ENCODE measurements around the gene MYMX. TPM values are rescaled to one million over a fixed set of nuclear protein-coding genes. Genes with fewer than 3 reads are reported as not detected.
A peak's percentile ranks its signal among the peaks of the same experiment; 100 is the strongest.

MYMX gene
- total RNA-seq, 1 experiment from 2014 or later = not detected

DNA sequence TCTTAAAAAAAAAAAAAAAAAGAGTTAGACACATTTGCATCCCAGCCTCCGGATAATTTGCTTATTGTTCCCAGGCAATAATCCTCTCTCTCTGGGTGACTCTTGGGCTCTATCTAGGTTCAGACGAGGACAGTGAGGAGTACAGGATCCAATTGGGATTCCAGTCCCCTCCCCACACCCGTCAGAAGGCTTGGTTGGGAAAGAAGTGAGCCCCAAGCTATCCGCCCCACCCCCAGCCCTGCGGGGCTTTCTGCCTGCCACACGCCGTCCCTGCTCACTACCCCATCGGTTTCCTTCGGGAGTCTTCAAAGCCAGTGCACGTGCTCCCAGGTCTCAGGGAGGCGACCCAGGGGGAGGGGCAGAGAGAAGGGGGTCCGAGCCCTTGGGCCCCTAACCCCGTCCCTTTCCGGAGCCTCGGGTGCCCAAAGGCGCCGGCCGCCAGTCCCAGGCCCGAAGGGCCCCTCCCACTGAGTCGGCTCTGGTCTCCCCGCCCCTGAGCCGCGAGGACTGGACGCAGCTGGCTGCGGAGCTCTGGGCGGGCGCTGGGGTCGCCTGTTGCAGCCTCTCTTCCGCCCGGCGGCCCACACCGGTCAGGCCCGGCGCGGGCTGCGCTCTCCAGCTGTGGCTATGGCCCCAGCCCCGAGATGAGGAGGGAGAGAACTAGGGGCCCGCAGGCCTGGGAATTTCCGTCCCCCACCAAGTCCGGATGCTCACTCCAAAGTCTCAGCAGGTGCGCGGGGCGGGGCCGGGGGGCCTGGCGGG lies 2.5 kb downstream of the MYMX start:
- ATAC-seq (peak; percentile 58), DNase-seq (peak; percentile 72)
- POLR2A ChIA-PET (ENCODE audit: unreplicated experiment) = no interaction called here
- Histone ChIP-seq H4K20me1 (ENCODE audit: low read length) (no peaks in the 10 kb centered on the region), H3K79me2 (ENCODE audit: low read length) (peaks cover 5% of the 10 kb centered on the region), H3K4me1 (ENCODE audit: insufficient read depth, low read length) (peaks cover 21% of the 10 kb centered on the region), H2AFZ (ENCODE audit: low read length) (peak overlapping the region; percentile 98), H3K27ac (ENCODE audit: low read length) (no peak overlapping the region), H3K9ac (ENCODE audit: low read length) (peak overlapping the region; percentile 52; the same call in 1 of the 2 replicates), H3K4me2 (ENCODE audit: low read length) (peak overlapping the region; percentile 85), H3K27me3 (ENCODE audit: low read length) (no peaks in the 10 kb centered on the region), H3K4me3 (ENCODE audit: low read length) (peak overlapping the region; percentile 70), H3K9me2 (replicated peaks; ENCODE audit: low read length) (no peaks in the 10 kb centered on the region), H3F3A (ENCODE audit: low read length, unreplicated experiment) (peaks cover 4% of the 10 kb centered on the region), H3K36me3 (ENCODE audit: low read depth, low read length) (no peaks in the 10 kb centered on the region), H3K9me3 (ENCODE audit: low read length) (no peaks in the 10 kb centered on the region)
- TF ChIP-seq, protein P1, sequence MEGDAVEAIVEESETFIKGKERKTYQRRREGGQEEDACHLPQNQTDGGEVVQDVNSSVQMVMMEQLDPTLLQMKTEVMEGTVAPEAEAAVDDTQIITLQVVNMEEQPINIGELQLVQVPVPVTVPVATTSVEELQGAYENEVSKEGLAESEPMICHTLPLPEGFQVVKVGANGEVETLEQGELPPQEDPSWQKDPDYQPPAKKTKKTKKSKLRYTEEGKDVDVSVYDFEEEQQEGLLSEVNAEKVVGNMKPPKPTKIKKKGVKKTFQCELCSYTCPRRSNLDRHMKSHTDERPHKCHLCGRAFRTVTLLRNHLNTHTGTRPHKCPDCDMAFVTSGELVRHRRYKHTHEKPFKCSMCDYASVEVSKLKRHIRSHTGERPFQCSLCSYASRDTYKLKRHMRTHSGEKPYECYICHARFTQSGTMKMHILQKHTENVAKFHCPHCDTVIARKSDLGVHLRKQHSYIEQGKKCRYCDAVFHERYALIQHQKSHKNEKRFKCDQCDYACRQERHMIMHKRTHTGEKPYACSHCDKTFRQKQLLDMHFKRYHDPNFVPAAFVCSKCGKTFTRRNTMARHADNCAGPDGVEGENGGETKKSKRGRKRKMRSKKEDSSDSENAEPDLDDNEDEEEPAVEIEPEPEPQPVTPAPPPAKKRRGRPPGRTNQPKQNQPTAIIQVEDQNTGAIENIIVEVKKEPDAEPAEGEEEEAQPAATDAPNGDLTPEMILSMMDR (conservative IDR thresholded peaks at IDR 0.05; ENCODE audit: low read depth, low read length) = no peak
- TF ChIP-seq EZH2 (IDR thresholded peaks at IDR 0.05; ENCODE audit: low read length, unreplicated experiment) (no peak), EZH2phosphoT487 (IDR thresholded peaks at IDR 0.05; ENCODE audit: borderline replicate concordance, low read length) (no peak)
- intact Hi-C loops (cut with micrococcal nuclease) = no loop called here
- TSS peak; percentile 60 for BruUV-seq (replicated peaks)
- CTCF ChIA-PET = no interaction called here

DNA sequence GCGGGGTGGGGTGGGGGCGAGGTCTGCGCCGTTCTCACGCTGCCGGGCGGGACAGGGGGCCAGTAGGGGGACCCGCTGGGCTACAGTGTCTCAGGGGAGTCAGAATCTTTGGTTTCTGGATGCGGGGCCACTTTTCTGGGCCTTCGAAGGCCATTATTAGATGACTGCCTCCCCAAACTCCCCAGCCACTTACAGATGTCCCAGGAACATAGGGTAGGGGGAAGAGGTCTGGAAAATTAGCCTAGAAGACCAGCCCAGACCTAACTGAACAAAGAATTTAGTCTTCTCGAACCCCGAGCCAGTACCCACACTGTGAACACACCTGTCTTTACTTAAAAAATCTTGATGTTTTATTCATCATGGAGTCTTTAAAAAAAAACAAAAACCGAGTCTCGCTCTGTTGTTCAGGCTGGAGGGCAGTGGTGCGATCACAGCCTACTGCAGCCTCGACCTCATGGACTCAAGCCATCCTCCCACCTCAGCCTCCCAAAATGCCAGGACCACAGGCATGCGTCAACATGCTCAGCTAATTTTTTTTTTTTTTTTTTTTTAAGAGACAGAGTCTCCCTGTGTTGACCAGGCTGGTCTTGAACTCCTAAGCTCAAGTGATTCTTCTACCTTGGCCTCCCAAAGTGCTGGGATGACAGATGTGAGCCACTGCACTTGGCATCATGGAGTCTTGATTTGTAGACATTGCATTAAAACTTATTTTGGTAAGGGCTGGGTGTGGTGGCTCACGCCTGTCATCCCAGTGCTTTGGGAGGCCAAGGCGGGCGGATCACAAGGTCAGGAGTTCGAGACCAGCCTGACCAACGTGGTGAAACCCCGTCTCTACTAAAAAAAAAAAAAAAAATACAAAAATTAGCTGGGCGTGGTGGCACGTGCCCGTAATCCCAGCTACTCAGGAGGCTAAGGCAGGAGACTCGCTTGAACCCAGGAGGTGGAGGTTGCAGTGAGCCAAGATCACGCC lies 3.4 kb downstream of the MYMX start:
- H3K9me3 ChIP-seq (ENCODE audit: low read length) = no peaks in the 10 kb centered on the region
- POLR2A ChIA-PET (ENCODE audit: unreplicated experiment) = no interaction called here
- DNase-seq (no peak), ATAC-seq (no peak)
- H3K4me2 ChIP-seq (ENCODE audit: low read length) = peak overlapping the region; percentile 85
- H3K27me3 ChIP-seq (ENCODE audit: low read length) = no peaks in the 10 kb centered on the region
- peak overlapping the region; percentile 70 for H3K4me3 ChIP-seq (ENCODE audit: low read length)
- peaks cover 5% of the 10 kb centered on the region; the same call in 1 of the 2 replicates for H4K20me1 ChIP-seq (ENCODE audit: low read length)
- H2AFZ ChIP-seq (ENCODE audit: low read length) = peak overlapping the region; percentile 46; the same call in 1 of the 2 replicates
- CTCF ChIA-PET = interaction anchor here (0.6 kb wide), 1 partner anchor 35 kb away, joined by 3 read pairs; no protein-coding TSS in a partner anchor
- peaks cover 29% of the 10 kb centered on the region for H3K4me1 ChIP-seq (ENCODE audit: insufficient read depth, low read length)
- peaks cover 4% of the 10 kb centered on the region for H3F3A ChIP-seq (ENCODE audit: low read length, unreplicated experiment)
- H3K9me2 ChIP-seq (replicated peaks; ENCODE audit: low read length) = no peaks in the 10 kb centered on the region
- no peak overlapping the region for H3K27ac ChIP-seq (ENCODE audit: low read length)
- intact Hi-C loops (cut with micrococcal nuclease) = no loop called here
- H3K36me3 ChIP-seq (ENCODE audit: low read depth, low read length) = no peaks in the 10 kb centered on the region
- BruUV-seq (replicated peaks) = TSS peak; percentile 72
- TF ChIP-seq EZH2 (IDR thresholded peaks at IDR 0.05; ENCODE audit: low read length, unreplicated experiment) (no peak), EZH2phosphoT487 (IDR thresholded peaks at IDR 0.05; ENCODE audit: borderline replicate concordance, low read length) (no peak)
- TF ChIP-seq, protein P1 (conservative IDR thresholded peaks at IDR 0.05; ENCODE audit: low read depth, low read length) = no peak
- H3K9ac ChIP-seq (ENCODE audit: low read length) = no peak overlapping the region
- H3K79me2 ChIP-seq (ENCODE audit: low read length) = peaks cover 13% of the 10 kb centered on the region

Data from PC-3 (cell line).